NCI-H2196 (cell line): Measurements from ENCODE around the gene FMN1.

ENCODE experiments used
- DNase-seq: peaks from one replicate; lab custom pipeline; 2025; ENCODE audit not compliant: unreplicated experiment; lab: John Stamatoyannopoulos, UW

The FMN1 gene

DNA sequence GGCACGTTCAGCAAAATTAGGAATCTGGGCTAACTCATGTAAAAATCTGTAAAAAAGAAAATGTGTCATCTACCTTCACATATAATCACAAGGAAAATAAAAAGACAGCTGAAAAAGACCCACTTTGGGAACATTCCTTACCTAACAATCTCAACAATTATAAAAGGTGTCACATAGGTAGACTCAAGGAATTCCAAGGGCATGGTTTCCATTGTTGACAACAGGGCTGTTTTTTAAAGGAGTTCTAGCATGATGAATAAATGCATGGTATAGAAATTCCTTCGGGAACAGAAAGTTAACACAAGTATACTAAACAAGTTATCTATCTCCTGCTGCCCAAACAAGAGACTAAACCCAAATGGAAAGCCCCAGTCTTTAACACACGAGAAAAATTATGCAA, 292.5 kb downstream of the FMN1 start:
- DNase-seq: no peak

DNA sequence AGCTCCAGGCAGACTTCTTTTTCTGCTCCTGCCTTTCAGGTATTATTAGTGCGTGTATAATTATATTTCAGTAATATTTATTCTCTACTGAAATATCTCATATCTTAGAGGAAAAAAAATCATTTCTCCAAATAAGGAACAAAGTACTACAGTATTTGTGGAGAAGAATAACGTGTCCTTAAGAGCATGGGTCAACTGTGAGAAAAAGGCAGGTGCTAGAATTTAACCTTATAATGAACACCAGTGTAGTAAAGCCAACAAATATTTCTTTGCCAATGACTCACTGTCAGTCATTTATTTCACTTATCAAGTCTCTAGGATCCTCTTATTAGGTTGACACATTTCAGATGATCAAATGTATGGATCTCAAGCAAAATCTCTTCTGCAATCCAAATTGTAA, 293.3 kb downstream of the FMN1 start:
- DNase-seq: no peak

DNA sequence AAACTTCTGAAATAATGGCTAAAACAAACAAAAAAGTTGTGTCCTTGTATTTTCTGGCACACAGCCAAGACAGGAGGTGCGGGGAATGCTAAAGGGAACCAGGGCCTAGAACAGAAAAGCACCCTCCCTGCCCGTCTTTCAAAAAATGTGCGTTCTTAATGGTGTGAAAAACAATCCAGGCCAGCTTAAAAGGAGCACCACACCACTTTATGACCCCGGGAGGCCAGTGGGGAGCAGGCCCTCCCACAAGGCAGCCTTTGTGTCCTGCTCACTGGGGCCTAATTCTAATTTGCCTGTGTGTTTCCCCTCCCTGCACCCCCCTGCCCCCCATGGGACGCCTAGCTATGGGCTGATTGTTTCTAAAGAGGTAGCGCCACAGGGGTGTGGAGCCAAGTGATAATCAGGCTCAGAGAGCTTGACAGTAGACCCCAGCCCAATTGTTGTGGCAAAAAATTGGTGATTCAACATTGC, 295.4 kb downstream of the FMN1 start:
- no peak for DNase-seq

DNA sequence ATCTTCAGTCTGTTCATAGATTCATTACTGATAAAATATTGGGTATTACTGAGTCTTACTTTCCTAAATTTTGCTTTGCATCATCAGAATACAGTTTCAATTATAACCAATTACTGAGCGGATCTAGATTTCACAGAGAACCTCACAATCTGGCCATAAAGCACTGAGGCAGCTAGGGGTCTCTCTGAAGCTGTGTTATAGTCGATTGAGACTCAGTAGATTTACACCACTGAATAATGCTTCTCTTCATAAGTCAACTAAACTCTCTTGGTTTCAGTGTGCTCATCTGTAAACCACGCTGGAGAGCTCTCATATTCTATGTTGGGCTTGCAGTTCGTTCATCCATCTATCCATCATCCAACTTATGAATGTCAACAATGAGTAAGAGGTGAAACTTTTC, 296.1 kb downstream of the FMN1 start:
- no peak for DNase-seq

DNA sequence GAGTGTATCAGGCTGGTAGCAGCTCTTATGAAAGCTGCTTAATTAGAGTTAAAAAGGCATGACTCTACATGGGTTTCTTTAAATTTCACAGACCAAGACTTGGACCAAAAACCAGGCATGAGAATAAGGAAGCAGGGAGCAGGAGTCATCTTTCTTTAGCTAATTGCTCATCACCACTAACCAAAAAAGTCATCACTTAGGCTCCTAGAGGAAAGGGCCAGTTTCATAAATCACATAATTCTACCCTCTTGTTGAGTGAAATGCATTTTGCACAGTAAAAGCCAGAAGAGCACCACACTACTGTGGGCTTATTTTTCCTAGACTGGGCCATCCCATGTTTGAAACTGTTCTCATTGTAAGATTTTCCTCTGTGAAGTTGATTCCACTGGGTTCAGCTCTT, 301.1 kb downstream of the FMN1 start:
- no peak for DNase-seq

DNA sequence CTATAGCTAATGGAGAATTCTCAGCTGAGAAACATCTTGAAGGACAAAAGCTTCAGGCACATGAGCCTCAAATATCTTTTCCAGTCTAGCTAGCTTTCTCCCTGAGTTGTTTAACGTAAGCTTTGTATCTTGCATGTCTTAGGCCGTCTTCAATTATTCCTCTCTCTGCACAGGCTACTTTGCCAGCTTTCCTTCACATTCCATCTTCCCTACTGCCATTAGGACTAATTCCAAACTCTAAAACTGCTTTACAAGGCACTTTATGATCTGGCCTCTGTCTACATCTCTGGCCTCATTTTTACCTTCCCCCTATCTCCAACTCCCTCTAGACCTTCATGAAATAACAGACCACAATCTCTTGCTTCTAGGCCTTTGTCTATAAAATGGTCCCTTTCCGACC, 305.3 kb downstream of the FMN1 start:
- no peak for DNase-seq

DNA sequence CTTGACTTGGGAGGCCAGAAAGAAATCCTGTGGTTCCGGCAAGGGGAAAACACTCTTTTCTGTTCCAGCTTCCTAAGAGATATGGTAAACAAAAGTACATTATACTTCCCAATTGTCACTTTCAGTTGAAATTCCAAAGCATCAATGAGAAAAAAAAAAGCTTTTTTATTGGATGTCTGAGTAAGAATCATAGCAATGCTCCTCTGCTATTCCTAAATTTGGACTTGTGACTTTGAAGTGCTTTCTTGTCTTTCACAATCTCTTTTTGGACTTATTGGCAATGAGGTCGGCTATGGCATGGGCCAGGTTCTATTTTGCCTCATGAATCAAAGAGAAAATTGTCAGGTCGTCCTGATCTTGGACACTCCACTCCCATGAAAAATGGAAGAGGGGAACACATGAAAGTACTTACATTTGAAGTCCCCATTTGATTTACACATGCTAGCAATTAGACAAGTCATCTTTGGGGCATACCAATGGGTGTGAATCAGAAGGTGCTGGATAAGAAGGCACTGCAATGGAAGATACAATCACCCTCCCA, 306.2 kb downstream of the FMN1 start:
- no peak for DNase-seq

DNA sequence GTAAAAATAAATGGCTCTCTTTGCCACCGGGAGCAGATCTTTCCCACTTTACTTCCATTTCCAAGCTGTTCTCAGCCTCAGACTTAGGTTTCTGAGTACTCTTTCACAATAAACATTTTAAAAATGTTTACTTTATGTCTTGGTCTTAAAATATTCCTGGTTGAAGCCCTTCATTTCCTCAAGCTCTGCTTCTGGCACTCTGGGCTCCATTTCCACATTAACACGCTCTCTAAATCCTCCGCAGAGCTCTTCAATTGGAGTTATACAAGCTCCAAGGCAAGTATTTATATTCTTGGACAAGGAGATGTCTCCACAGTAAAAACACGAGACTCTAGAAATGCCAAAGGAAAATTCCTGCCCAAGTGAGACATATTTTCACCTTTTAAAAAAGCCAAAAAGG, 307.4 kb downstream of the FMN1 start:
- no peak for DNase-seq

DNA sequence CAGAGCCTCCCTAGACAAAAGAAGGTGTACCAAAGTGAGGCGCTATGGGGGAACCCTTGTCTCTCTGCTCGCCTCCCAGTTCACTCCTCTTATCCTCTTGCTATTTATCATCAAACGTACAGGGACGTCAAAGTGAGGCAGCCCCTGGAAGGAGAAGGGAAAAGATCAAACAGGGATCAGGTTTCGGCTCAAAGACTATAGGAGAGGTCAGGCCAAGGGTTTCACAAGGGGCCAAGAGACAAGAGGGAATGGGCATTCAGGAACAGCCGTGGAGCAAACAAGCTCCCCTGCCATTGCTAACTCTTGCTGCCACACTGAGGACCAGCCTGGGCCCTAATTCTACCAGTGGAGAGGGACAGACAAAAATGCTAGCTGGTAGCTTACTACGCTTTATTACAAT, 308.1 kb downstream of the FMN1 start:
- no peak for DNase-seq

DNA sequence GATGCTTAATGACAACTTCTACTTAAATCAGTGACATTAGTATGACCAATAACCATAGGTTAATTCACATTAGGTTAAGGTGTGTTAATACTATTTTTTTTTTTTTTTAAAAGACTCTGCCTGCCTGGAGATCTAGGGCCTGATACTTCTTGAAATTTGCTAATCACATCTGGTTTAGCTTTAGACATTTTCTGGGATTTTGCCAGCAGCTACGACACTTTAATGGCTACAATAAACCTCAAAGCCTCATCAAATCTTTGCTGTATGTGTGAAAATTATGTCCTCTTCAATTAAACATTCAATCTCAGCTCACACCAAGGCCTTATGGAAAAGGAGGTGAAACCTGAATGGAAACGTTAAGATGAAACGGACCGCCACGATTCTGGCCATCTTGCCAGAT, 308.8 kb downstream of the FMN1 start:
- DNase-seq: no peak

DNA sequence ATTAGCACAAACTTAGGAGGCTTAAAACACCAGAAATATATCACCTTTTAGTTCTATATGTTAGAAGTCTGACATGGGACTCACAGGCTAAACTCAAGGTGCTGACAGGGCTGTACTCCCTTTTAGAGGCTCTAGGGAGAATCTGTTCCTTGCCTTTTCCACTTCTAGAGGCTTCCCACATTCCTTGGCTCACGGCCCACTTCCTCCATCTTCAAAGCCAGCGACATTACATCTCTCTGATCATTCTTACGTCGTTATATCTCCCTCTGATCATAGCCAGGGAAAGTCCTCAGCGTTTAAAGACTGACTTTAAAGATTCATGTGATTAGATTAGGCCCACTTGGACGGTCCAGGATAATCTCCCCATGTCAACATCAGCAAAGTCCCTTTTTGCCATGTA, 310.4 kb downstream of the FMN1 start:
- no peak for DNase-seq

DNA sequence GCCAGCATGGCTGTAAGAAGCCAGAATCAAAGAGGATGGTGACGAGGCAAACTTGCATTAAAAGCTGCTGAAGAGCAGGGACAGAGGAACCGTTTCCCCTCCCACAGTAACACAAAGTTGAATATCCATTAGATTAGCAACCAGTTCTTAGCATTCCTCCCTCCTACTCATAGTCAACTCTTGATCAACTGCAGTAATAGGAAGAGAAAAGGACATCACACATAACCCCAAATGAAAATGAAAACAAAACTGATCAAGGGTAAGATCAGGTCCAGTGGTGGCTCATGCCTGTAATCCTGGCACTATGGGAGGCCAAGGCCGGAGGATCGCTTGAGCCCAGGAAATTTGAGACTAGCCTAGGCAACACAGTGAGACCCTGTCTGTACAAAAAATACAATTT, 311.6 kb downstream of the FMN1 start:
- no peak for DNase-seq

DNA sequence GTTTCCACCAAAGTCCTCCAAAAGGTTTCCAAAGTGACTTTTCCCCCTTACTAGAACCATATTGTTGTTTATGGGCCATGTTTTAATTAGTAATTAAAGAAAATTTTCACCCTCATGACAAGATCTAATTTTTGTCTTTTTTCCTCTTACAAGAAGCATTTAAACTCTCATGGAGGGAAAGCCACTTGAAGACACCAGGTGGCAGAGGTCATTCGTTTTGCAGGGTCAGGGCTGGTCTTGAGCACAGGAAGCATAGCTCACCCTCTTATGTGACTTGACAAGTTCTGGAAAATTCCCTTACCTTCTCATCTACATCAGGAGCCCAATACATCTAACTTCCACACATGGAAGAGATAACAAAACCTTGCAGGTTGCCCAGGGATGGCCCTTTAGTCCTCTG, 313.0 kb downstream of the FMN1 start:
- no peak for DNase-seq

DNA sequence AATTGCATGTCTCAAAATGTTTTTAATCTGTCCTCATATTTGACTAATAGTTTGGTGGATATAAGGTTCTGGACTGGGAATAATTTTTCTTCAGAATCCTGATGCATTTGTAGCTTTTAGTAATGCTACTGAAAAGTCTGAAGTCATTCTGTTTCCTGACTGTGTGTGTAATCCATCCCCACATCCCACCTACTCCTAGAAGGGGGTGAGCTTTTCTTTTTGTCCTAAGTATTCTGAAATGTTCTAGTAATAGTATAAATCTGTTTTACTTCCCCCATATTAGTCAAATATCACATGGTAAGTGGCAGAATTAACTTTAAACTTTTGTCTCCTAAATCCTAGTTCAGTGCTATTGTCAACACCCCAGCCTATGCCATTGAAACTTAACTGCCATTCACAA, 313.9 kb downstream of the FMN1 start:
- DNase-seq: no peak

DNA sequence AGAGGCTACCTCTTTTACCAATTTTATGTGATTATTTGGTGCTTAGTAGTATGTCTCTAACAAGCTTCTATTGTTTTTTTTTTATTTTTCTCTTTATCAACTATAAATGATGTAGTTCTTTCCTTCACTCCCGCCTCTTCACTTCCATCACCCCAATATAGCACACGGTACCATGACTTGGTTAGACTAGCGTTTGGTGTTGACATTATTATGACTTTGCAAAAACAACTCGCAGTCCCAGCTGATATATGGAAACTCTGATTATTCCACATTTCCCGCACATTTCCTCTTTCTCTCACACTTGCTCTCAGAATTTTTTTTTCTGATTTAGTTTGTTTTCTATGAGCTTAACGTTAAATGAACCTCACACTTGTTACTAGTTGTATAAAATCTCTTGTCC, 314.5 kb downstream of the FMN1 start:
- DNase-seq: no peak

DNA sequence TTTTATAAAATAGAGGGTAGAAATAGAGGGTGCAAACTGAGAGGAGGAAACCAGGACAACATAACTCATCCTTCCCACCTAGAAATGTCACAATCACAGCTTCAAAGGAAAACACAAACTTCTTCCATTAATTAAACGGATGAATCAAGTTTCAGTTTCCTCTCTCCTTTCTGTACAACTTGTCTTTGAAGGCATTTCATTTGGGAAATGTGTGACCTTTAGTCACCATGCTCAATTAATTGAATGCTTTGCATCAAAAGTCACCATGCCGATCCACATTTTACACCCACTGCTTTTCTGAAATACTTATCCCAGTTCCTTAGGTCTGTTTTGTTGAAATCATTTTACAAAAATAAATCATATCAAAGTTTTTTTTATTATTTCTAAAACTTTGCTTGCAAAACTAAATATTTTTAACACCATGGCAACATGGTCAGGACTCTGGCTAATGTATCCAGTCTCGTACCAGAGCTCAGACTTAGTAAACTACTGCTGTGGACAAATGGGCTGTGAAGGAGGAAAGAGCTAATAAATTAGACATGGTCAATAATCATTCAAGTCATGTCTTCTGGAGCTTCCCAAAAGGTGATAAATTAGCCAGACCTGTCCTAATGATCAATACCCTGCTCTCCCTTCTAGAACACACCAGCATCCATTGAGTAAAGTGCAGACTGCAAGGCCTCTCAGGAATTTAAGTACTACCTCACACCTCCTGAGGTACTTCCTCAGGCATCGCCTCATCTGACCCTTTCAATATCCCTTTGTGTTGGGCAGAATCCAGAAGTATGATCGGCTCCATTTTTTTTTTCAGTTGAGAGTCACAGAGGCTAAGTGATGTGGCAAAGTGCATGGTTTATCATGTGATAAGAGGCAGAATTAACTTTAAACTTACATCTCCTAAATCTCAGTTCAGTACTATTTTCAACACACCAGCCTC, 315.4 kb downstream of the FMN1 start:
- no peak for DNase-seq

DNA sequence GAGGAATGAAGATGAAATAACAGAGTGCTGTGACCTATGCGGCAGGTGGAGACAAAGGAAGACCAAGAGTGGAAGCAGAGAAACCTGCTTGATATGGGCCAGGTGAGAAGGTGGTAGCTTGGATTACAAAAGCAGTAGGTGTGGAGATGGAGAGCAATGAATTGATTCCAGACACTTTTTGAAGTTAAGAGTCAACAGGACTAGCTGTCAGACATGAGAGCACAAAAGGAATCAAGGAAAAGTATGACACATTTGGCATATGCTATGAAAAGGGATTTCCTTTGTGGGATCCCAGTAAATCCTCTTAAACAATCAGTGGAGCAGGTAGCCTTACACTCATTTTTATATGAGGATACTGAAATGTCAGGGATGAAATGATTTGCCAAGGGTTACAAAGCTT, 316.2 kb downstream of the FMN1 start:
- DNase-seq: no peak

DNA sequence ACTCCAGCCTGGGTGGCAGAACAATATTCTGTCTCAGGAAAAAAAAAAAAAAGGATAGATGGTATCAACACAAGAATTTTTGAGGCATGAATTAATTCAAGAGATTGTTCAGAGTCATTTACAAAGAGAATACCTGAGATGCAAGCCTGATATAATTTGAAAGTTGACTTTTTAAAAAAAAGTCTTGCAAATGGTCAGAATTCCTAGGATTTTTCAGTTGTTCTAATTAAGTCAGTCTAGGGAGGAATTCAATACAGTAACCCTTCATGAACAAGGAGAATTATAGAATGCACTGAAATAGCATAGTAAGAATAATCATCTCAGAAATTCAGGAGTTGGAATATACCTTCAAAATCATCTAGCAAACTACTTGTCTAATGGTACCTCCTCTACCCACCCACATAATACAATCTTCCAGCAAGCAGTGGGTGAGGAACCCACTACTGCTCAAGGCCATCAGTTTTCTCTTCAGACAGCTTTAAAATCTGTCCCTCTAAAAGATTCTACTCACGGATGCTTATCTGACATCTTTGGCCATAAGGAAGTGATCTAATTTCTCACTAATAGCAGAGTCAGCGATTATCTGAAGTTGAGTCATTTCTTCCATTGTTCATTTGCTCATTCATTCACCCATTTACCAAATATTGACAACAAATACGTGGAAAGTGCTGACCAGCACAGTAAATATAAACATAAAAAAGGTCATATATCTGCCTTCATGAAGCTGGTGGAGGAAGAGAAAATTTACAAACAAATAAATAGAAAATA, 317.1 kb downstream of the FMN1 start:
- no peak for DNase-seq

DNA sequence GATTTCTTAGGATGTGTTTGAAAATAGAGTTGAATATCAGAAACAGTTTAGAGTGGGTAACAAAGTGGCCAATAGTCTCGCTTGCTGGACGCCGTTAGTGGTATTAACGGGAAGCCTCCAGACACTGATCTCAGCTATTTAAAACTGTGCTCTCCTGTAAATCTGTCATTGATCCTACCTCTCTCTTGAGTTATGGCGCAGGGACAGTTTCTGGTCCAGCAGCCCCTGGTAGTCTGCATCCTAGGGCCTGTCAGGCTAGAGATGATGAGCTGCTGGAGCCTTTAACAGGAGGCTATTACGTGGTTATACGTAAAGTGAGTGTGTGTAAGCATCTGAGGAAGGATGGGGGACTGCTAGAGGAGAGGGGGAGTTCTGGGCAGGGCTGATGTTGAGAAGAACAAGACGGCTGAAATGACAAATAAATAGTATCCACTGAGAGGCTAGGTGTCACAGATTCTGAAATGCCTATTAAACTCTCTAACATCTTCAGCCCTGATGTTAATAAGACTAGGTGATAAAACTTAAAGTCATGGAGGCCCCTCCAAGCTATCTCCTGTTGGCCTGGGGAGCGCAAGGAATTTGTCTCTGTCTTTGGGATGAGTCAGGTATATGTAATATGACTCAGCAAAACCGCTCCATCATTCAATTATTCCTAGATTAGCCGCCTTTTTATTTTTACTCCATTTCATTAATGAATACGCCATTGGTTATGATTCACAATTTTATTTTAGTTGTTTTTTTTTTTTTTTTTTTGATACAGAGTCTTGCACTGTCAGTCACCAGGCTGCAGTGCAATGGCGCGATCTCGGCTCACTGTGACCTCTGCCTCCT, 321.0 kb downstream of the FMN1 start:
- no peak for DNase-seq

DNA sequence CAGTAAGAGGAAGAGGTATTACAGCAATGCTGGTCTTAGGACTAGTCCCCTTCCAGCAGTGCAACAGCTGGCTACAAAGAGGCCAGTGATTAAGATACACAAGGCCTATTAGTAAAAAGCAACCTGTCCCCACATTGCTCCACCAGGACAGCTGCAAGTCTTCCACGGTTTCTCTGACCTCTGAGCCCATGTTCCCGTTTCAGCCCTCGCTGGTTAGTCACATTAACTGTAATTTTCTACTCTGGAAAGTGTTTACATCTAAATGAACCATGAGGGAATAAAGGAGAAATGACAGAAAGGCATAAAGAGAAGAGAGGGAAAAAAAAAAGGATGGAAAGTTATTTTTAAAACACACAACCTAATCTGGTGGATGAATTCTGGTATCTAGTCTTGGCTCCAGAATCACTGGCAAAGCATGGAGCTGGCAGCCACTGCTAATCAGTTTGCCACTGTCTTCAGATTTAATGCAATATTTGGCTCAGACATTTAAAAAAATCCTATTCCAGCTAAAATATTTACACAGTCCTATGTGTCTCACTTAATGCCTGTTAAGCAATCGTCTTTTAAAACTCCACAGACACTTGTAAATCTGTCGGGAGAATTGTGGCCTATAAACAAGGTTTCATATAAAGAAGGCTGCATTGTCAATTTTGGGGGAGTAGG, 321.8 kb downstream of the FMN1 start:
- DNase-seq: no peak

DNA sequence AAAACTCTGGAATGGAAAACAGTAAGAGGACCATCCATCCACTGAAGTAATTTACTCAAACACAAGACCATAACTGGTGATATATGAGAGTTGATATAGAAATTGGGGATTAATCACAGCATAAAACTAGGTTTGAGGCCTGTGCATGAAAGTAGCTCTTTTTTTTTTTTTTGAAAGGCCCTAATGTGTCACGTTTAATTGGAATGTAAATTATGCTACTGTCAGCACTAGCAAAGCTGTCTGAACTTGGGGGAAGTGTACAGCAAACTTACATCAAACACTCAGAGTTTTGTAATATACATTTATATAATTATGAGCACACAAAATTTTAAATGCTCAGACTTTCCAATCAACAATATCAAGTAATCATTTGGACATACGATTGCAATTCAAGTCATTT, 322.6 kb downstream of the FMN1 start:
- DNase-seq: no peak
